ENCODE results near the gene YIPF1.

YIPF1 gene

GRCh38 chr1:53889304-53890298 is at the start of gene YIPF1:
Gene YIPF1 (minus strand): TSS chr1:53889797. CDS start chr1:53888937, 860 bp downstream.
- H3K27ac ChIP-seq (ENCODE audit: low read depth, low read length): peak within 1 kb of the TSS; percentile 71
- H3K36me3 ChIP-seq (ENCODE audit: insufficient read depth, low read length): peaks cover 4% of the 10 kb centered on the region
- H3K9me3 ChIP-seq (ENCODE audit: low read length): no peaks in the 10 kb centered on the region
- peaks cover 16% of the 10 kb centered on the region for H3K4me1 ChIP-seq (ENCODE audit: insufficient read depth, low read length)
- H3K9ac ChIP-seq (ENCODE audit: low read length): peak within 1 kb of the TSS; percentile 90
- no peaks in the 10 kb centered on the region for H3K27me3 ChIP-seq (ENCODE audit: control insufficient read depth in 1 of 2, insufficient read depth in 2 of 2, low read length in 2 of 2)
- peak within 1 kb of the TSS; percentile 92 to 100 for H3K4me3 ChIP-seq (ENCODE audit: low read depth in 1 of 2, low read length in 2 of 2)

GRCh38 chr1:53938136-53938830 is 48.7 kb upstream of the YIPF1 start:
- no peak overlapping the region for H3K27ac ChIP-seq (ENCODE audit: low read depth, low read length)
- no peaks in the 10 kb centered on the region for H3K4me1 ChIP-seq (ENCODE audit: insufficient read depth, low read length)
- H3K27me3 ChIP-seq (ENCODE audit: control insufficient read depth in 1 of 2, insufficient read depth in 2 of 2, low read length in 2 of 2): no peaks in the 10 kb centered on the region
- no peak overlapping the region for H3K4me3 ChIP-seq (ENCODE audit: low read depth in 1 of 2, low read length in 2 of 2)
- H3K9ac ChIP-seq (ENCODE audit: low read length): no peak overlapping the region
- no peaks in the 10 kb centered on the region for H3K36me3 ChIP-seq (ENCODE audit: insufficient read depth, low read length)
- H3K9me3 ChIP-seq (ENCODE audit: low read length): no peaks in the 10 kb centered on the region

GRCh38 chr1:53936430-53936829 is 46.8 kb upstream of the YIPF1 start:
- no peak overlapping the region for H3K4me3 ChIP-seq (ENCODE audit: low read depth in 1 of 2, low read length in 2 of 2)
- H3K36me3 ChIP-seq (ENCODE audit: insufficient read depth, low read length): no peaks in the 10 kb centered on the region
- no peaks in the 10 kb centered on the region for H3K27me3 ChIP-seq (ENCODE audit: control insufficient read depth in 1 of 2, insufficient read depth in 2 of 2, low read length in 2 of 2)
- H3K9me3 ChIP-seq (ENCODE audit: low read length): no peaks in the 10 kb centered on the region
- no peak overlapping the region for H3K9ac ChIP-seq (ENCODE audit: low read length)
- H3K4me1 ChIP-seq (ENCODE audit: insufficient read depth, low read length): no peaks in the 10 kb centered on the region
- H3K27ac ChIP-seq (ENCODE audit: low read depth, low read length): no peak overlapping the region

GRCh38 chr1:53934170-53934765 is 44.7 kb upstream of the YIPF1 start:
- H3K36me3 ChIP-seq (ENCODE audit: insufficient read depth, low read length): peaks cover 4% of the 10 kb centered on the region
- H3K9me3 ChIP-seq (ENCODE audit: low read length): no peaks in the 10 kb centered on the region
- H3K9ac ChIP-seq (ENCODE audit: low read length): no peak overlapping the region
- H3K4me3 ChIP-seq (ENCODE audit: low read depth in 1 of 2, low read length in 2 of 2): no peak overlapping the region
- H3K4me1 ChIP-seq (ENCODE audit: insufficient read depth, low read length): no peaks in the 10 kb centered on the region
- H3K27ac ChIP-seq (ENCODE audit: low read depth, low read length): no peak overlapping the region
- H3K27me3 ChIP-seq (ENCODE audit: control insufficient read depth in 1 of 2, insufficient read depth in 2 of 2, low read length in 2 of 2): no peaks in the 10 kb centered on the region

GRCh38 chr1:53931523-53931922 is 41.9 kb upstream of the YIPF1 start:
- Histone ChIP-seq H3K36me3 (ENCODE audit: insufficient read depth, low read length) (peaks cover 9% of the 10 kb centered on the region), H3K27ac (ENCODE audit: low read depth, low read length) (no peak overlapping the region), H3K27me3 (ENCODE audit: control insufficient read depth in 1 of 2, insufficient read depth in 2 of 2, low read length in 2 of 2) (no peaks in the 10 kb centered on the region), H3K4me3 (ENCODE audit: low read depth in 1 of 2, low read length in 2 of 2) (no peak overlapping the region), H3K9me3 (ENCODE audit: low read length) (no peaks in the 10 kb centered on the region), H3K4me1 (ENCODE audit: insufficient read depth, low read length) (no peaks in the 10 kb centered on the region), H3K9ac (ENCODE audit: low read length) (no peak overlapping the region)

GRCh38 chr1:53930932-53931331 is 41.3 kb upstream of the YIPF1 start:
- Histone ChIP-seq H3K4me1 (ENCODE audit: insufficient read depth, low read length) (no peaks in the 10 kb centered on the region), H3K27ac (ENCODE audit: low read depth, low read length) (no peak overlapping the region), H3K9me3 (ENCODE audit: low read length) (no peaks in the 10 kb centered on the region), H3K9ac (ENCODE audit: low read length) (no peak overlapping the region), H3K4me3 (ENCODE audit: low read depth in 1 of 2, low read length in 2 of 2) (no peak overlapping the region), H3K27me3 (ENCODE audit: control insufficient read depth in 1 of 2, insufficient read depth in 2 of 2, low read length in 2 of 2) (no peaks in the 10 kb centered on the region), H3K36me3 (ENCODE audit: insufficient read depth, low read length) (peaks cover 9% of the 10 kb centered on the region)

GRCh38 chr1:53929246-53929960 is 39.8 kb upstream of the YIPF1 start:
- Histone ChIP-seq H3K36me3 (ENCODE audit: insufficient read depth, low read length) (peaks cover 9% of the 10 kb centered on the region), H3K9ac (ENCODE audit: low read length) (no peak overlapping the region), H3K9me3 (ENCODE audit: low read length) (no peaks in the 10 kb centered on the region), H3K27ac (ENCODE audit: low read depth, low read length) (no peak overlapping the region), H3K27me3 (ENCODE audit: control insufficient read depth in 1 of 2, insufficient read depth in 2 of 2, low read length in 2 of 2) (no peaks in the 10 kb centered on the region), H3K4me1 (ENCODE audit: insufficient read depth, low read length) (no peaks in the 10 kb centered on the region), H3K4me3 (ENCODE audit: low read depth in 1 of 2, low read length in 2 of 2) (no peak overlapping the region)

GRCh38 chr1:53927376-53927881 is 37.8 kb upstream of the YIPF1 start:
- Histone ChIP-seq H3K27ac (ENCODE audit: low read depth, low read length) (no peak overlapping the region), H3K9me3 (ENCODE audit: low read length) (no peaks in the 10 kb centered on the region), H3K36me3 (ENCODE audit: insufficient read depth, low read length) (peaks cover 9% of the 10 kb centered on the region), H3K27me3 (ENCODE audit: control insufficient read depth in 1 of 2, insufficient read depth in 2 of 2, low read length in 2 of 2) (no peaks in the 10 kb centered on the region), H3K4me1 (ENCODE audit: insufficient read depth, low read length) (no peaks in the 10 kb centered on the region), H3K9ac (ENCODE audit: low read length) (no peak overlapping the region), H3K4me3 (ENCODE audit: low read depth in 1 of 2, low read length in 2 of 2) (no peak overlapping the region)

- no peak overlapping the region for H3K9ac ChIP-seq (ENCODE audit: low read length)
- no peak overlapping the region for H3K4me3 ChIP-seq (ENCODE audit: low read depth in 1 of 2, low read length in 2 of 2)
- H3K36me3 ChIP-seq (ENCODE audit: insufficient read depth, low read length): peaks cover 8% of the 10 kb centered on the region
- H3K4me1 ChIP-seq (ENCODE audit: insufficient read depth, low read length): no peaks in the 10 kb centered on the region
- no peaks in the 10 kb centered on the region for H3K9me3 ChIP-seq (ENCODE audit: low read length)
- H3K27me3 ChIP-seq (ENCODE audit: control insufficient read depth in 1 of 2, insufficient read depth in 2 of 2, low read length in 2 of 2): no peaks in the 10 kb centered on the region
- H3K27ac ChIP-seq (ENCODE audit: low read depth, low read length): no peak overlapping the region
Observed at GRCh38 chr1:53919675-53920066, 30.1 kb upstream of the YIPF1 start.

- H3K27ac ChIP-seq (ENCODE audit: low read depth, low read length): no peak overlapping the region
- H3K4me1 ChIP-seq (ENCODE audit: insufficient read depth, low read length): no peaks in the 10 kb centered on the region
- H3K9me3 ChIP-seq (ENCODE audit: low read length): no peaks in the 10 kb centered on the region
- H3K9ac ChIP-seq (ENCODE audit: low read length): no peak overlapping the region
- no peak overlapping the region for H3K4me3 ChIP-seq (ENCODE audit: low read depth in 1 of 2, low read length in 2 of 2)
- peaks cover 9% of the 10 kb centered on the region for H3K36me3 ChIP-seq (ENCODE audit: insufficient read depth, low read length)
- no peaks in the 10 kb centered on the region for H3K27me3 ChIP-seq (ENCODE audit: control insufficient read depth in 1 of 2, insufficient read depth in 2 of 2, low read length in 2 of 2)
Observed at GRCh38 chr1:53918343-53918742, 28.7 kb upstream of the YIPF1 start.
